Keratinocyte (primary cell): ENCODE measurements around the gene HS1BP3.

Experiments used
- CTCF ChIP-seq, 3 experiments: IDR thresholded peaks in 1 of 3; conservative IDR thresholded peaks in 1 of 3; optimal IDR thresholded peaks in 1 of 3; 2 replicates in 2 of 3; 3 replicates in 1 of 3; pipeline versions ENCODE3 to v1.5.1; 2011; ENCODE audit warnings: low read length in 3 of 3, mild to moderate bottlenecking in 3 of 3, moderate library complexity in 2 of 3, control low read depth in 1 of 3, inconsistent platforms in 1 of 3; ENCODE audit not compliant: insufficient read depth in 2 of 3; ENCODE audit errors: extremely low read depth in 1 of 3
- EZH2 ChIP-seq: IDR thresholded peaks from one replicate; pipeline ENCODE4 v1.6.1; 2012; ENCODE audit warnings: inconsistent platforms, mild to moderate bottlenecking, low read length, moderate library complexity

DNA sequence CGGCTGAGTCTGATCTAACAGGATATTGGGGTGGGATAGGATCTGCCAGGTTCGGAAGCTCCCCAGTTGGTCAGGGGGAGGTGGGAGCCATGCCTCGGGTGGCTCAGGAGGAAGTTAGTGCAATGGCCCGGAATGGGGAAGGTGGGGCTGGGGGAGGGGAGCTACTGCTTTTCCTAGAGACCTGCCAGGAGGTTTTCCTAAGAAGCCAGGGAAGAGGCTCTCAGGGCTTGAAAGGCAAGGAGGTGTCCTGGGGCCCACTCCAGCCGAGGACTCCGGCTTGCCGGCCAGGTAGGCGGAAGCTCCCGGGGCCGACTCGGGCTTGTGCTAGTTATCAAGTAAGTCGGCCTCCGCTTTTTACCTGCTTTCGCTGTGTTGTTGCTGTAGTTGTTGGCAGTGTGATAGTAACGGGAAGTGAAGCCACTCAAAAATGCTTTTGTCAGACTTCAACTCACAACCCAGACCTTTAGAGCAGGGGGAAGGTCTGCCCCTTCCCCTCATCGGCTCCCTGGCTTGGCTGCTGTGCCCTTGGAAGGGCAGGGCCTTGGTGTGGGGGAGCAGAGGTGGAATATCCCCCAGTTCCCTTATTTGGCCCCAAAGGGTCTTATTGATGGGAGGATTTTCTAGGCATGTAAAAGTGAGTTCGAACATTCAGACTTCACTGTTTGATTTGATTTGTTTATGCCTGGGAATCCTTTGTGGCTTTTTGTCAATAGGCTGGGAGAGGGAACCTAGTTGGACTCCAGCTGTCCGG lies 21.5 kb upstream of the HS1BP3 start:
- TF ChIP-seq CTCF (optimal IDR thresholded peaks at IDR 0.05 in 1 of 3, IDR thresholded peaks at IDR 0.05 in 1 of 3, conservative IDR thresholded peaks at IDR 0.05 in 1 of 3; ENCODE audit: extremely low read depth in 1 of 3, insufficient read depth in 2 of 3, low read length in 3 of 3), result no peak
- peak; percentile 72 for TF ChIP-seq EZH2
